PC-9 (cell line): Measurements from ENCODE around the gene SH3D21. TPM values are rescaled to one million over a fixed set of nuclear protein-coding genes. Genes with fewer than 3 reads are reported as not detected.

Source experiments
- BruUV-seq: library from RNA; stranded (reverse); fragments of 400-500 nt; replicated peaks from 2 replicates; lab custom pipeline; 2021; lab: Mats Ljungman, UMichigan
- CTCF ChIA-PET: fragments of 300-600 bp; sonication (Branson Sonifier 250); formaldehyde crosslinking; loops from one replicate; lab custom pipeline; 2022; ENCODE audit warnings: antibody characterized with exemption; lab: Charles Lee
- POLR2A ChIA-PET: fragments of 300-600 bp; sonication (Branson Sonifier 250); formaldehyde crosslinking; loops from one replicate; lab custom pipeline; 2022; ENCODE audit warnings: antibody characterized with exemption; ENCODE audit not compliant: unreplicated experiment; lab: Charles Lee
- DNase-seq, 2 experiments: peaks; one replicate each; pipeline versions ENCODE4 v3.0.0 to v3.0.0-alpha.2; 2015 to 2022; ENCODE audit warnings: mixed read lengths in 1 of 2
- H2AFZ ChIP-seq: fragments of 200-600 bp; sonication (generic); 2 replicates; pipeline ENCODE4 v1.8.1; 2017; ENCODE audit warnings: antibody characterized with exemption
- H3F3A ChIP-seq: fragments of 200-600 bp; sonication (generic); 2 replicates; pipeline ENCODE4 v1.8.1; 2017; ENCODE audit warnings: antibody characterized with exemption, mild to moderate bottlenecking, low read depth; ENCODE audit not compliant: insufficient read depth
- H3K27ac ChIP-seq: fragments of 200-600 bp; sonication (generic); 2 replicates; pipeline ENCODE4 v1.6.1; 2016; ENCODE audit warnings: mixed run types
- H3K27me3 ChIP-seq: fragments of 200-600 bp; sonication (generic); 2 replicates; pipeline ENCODE4 v1.6.1; 2016; ENCODE audit warnings: low read depth, mixed run types; ENCODE audit not compliant: insufficient read depth
- H3K36me3 ChIP-seq: fragments of 200-600 bp; sonication (generic); 2 replicates; pipeline ENCODE4 v1.6.1; 2016; ENCODE audit warnings: low read depth, mixed run types
- H3K4me1 ChIP-seq: fragments of 200-600 bp; sonication (generic); replicated peaks from 2 replicates; pipeline ENCODE4 v1.6.1; 2016; ENCODE audit warnings: mixed run types; ENCODE audit not compliant: insufficient read depth
- H3K4me2 ChIP-seq: fragments of 200-600 bp; sonication (generic); 2 replicates; pipeline ENCODE4 v1.6.1; 2017; ENCODE audit warnings: mixed run types
- H3K4me3 ChIP-seq: fragments of 200-600 bp; sonication (generic); 2 replicates; pipeline ENCODE4 v1.6.1; 2016; ENCODE audit warnings: mixed run types
- H3K79me2 ChIP-seq: fragments of 200-600 bp; sonication (generic); 2 replicates; pipeline ENCODE4 v1.6.1; 2017; ENCODE audit warnings: low read depth, mixed run types
- H3K9me2 ChIP-seq: fragments of 200-600 bp; sonication (generic); 2 replicates; pipeline ENCODE4 v1.8.1; 2017; ENCODE audit warnings: mild to moderate bottlenecking; ENCODE audit not compliant: insufficient read depth
- H3K9me3 ChIP-seq: fragments of 200-600 bp; sonication (generic); 2 replicates; pipeline ENCODE4 v1.8.1; 2016; ENCODE audit warnings: low read depth; ENCODE audit not compliant: insufficient read depth
- H4K20me1 ChIP-seq: fragments of 200-600 bp; sonication (generic); 2 replicates; pipeline ENCODE4 v1.8.1; 2017; ENCODE audit not compliant: insufficient read depth
- CTCF ChIP-seq: fragments of 200-600 bp; sonication (generic); conservative IDR thresholded peaks from 2 replicates; pipeline ENCODE4 v1.6.1; 2017; ENCODE audit warnings: mixed run types, antibody characterized with exemption, mild to moderate bottlenecking, moderate library complexity
- EZH2 ChIP-seq: fragments of 200-600 bp; sonication (generic); IDR thresholded peaks from 2 replicates; pipeline ENCODE4 v1.8.0; 2017; ENCODE audit warnings: antibody characterized with exemption, low read depth
- intact Hi-C: fragments of 100-400 bp; cut with micrococcal nuclease; formaldehyde crosslinking; loops from one replicate; pipeline ENCODE4 v1.10.0; 2022; ENCODE audit not compliant: unreplicated experiment
- total RNA-seq: library from RNA; stranded (reverse); gene quantifications from 2 replicates; pipeline ENCODE4 v1.2.3, GENCODE V29; 2021

Gene SH3D21
- total RNA-seq, 1 experiment from 2014 or later: 18.3 TPM

- Histone ChIP-seq H3K36me3 (no peaks in the 10 kb centered on the region), H3K27ac (no peak overlapping the region), H4K20me1 (no peaks in the 10 kb centered on the region), H3K9me2 (no peaks in the 10 kb centered on the region), H2AFZ (no peak overlapping the region), H3K4me3 (no peak overlapping the region), H3K27me3 (no peaks in the 10 kb centered on the region), H3K9me3 (no peaks in the 10 kb centered on the region), H3K79me2 (no peaks in the 10 kb centered on the region), H3F3A (peaks cover 7% of the 10 kb centered on the region), H3K4me1 (no peaks in the 10 kb centered on the region; the same call in 1 of the 2 replicates), H3K4me2 (no peak overlapping the region)
- CTCF ChIA-PET: no interaction called here
- intact Hi-C loops: no loop called here
- POLR2A ChIA-PET: no interaction called here
- DNase-seq: no peak
- no peak for TF ChIP-seq CTCF
- BruUV-seq: no TSS peak
Observed at GRCh38 chr1:36320291-36320761, 14.2 kb downstream of the SH3D21 start.

- no peaks in the 10 kb centered on the region for H3K79me2 ChIP-seq
- H3K27ac ChIP-seq: no peak overlapping the region
- H4K20me1 ChIP-seq: no peaks in the 10 kb centered on the region
- H3K4me1 ChIP-seq: no peaks in the 10 kb centered on the region; the same call in 1 of the 2 replicates
- H3F3A ChIP-seq: peaks cover 7% of the 10 kb centered on the region
- intact Hi-C loops: no loop called here
- H2AFZ ChIP-seq: no peak overlapping the region
- H3K36me3 ChIP-seq: no peaks in the 10 kb centered on the region
- H3K9me3 ChIP-seq: no peaks in the 10 kb centered on the region
- H3K9me2 ChIP-seq: no peaks in the 10 kb centered on the region
- no peak overlapping the region for H3K4me2 ChIP-seq
- no peak overlapping the region for H3K4me3 ChIP-seq
- H3K27me3 ChIP-seq: no peaks in the 10 kb centered on the region
- TF ChIP-seq CTCF: no peak
- TF ChIP-seq EZH2: no peak
- no TSS peak for BruUV-seq
- ChIA-PET POLR2A (no interaction called here), CTCF (no interaction called here)
- no peak for DNase-seq
Observed at GRCh38 chr1:36320767-36321118, 14.6 kb downstream of the SH3D21 start.

- peaks cover 7% of the 10 kb centered on the region for H3F3A ChIP-seq
- no peak overlapping the region for H3K4me3 ChIP-seq
- ChIA-PET CTCF (no interaction called here), POLR2A (no interaction called here)
- H3K4me2 ChIP-seq: no peak overlapping the region
- H3K9me2 ChIP-seq: no peaks in the 10 kb centered on the region
- no peaks in the 10 kb centered on the region for H3K27me3 ChIP-seq
- TSS peak; percentile 24 for BruUV-seq
- H3K79me2 ChIP-seq: no peaks in the 10 kb centered on the region
- H3K9me3 ChIP-seq: no peaks in the 10 kb centered on the region
- TF ChIP-seq EZH2: no peak
- no peak for TF ChIP-seq CTCF
- intact Hi-C loops: no loop called here
- no peak overlapping the region for H3K27ac ChIP-seq
- no peaks in the 10 kb centered on the region for H4K20me1 ChIP-seq
- no peaks in the 10 kb centered on the region; the same call in 1 of the 2 replicates for H3K4me1 ChIP-seq
- no peaks in the 10 kb centered on the region for H3K36me3 ChIP-seq
- no peak for DNase-seq
- no peak overlapping the region for H2AFZ ChIP-seq
Observed at GRCh38 chr1:36321119-36321951, 15.2 kb downstream of the SH3D21 start.
